GM19238 (cell line): ENCODE measurements around the gene TXNDC2.
"Not testable (repeated sequence)": the region's sequence is repeated elsewhere in the genome, so short reads cannot be mapped to it uniquely, and the experiment has no call there.

ENCODE experiments used
- DNase-seq: peaks from one replicate; pipeline ENCODE4 v3.0.0; 2011; ENCODE audit warnings: low spot score; ENCODE audit not compliant: insufficient read length

TXNDC2 gene

GRCh38 chr18:9884090-9884489, 1.7 kb upstream of the TXNDC2 start:
- DNase-seq: no peak

- DNase-seq: no peak
These were observed 1.1 kb upstream of the TXNDC2 start for GRCh38 chr18:9884532-9885140.

DNA sequence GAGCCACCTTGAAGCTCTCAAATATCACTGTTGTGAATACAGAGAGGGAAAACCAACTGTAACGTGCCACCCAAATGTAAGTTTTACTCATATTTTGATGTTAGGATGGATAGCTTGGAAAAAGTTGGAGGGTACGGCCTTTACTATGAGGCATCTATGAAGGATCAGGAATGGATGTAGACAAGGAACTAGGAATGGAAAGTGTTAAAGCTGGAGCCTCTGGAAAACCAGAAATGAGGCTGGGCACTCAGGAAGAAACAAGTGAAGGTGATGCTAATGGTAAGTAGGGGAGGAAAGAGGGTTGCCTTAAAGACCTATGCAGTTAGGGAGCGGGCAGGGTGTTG, 204 bp downstream of the TXNDC2 start:
- no peak for DNase-seq

DNA sequence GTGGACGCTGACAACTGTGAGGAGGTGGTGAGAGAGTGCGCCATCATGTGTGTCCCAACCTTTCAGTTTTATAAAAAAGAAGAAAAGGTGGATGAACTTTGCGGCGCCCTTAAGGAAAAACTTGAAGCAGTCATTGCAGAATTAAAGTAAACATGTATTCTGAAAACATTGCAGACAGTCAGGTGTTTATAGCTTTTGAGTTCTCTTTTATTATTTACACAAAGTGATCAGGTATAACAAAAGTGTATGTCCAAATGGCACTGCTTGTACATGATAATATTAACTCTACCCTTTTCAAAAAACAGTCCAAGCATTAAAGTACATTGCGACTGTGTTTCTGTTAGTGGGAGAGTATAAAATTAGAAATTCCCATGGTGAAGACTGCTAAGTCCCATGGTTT, 2.2 kb downstream of the TXNDC2 start:
- no peak for DNase-seq

GRCh38 chr18:9890196-9890595, 4.4 kb downstream of the TXNDC2 start:
- DNase-seq: no peak

GRCh38 chr18:9890957-9891356, 5.2 kb downstream of the TXNDC2 start:
- DNase-seq: no peak

GRCh38 chr18:9891515-9891914, 5.7 kb downstream of the TXNDC2 start:
- not testable (repeated sequence) for DNase-seq

DNA sequence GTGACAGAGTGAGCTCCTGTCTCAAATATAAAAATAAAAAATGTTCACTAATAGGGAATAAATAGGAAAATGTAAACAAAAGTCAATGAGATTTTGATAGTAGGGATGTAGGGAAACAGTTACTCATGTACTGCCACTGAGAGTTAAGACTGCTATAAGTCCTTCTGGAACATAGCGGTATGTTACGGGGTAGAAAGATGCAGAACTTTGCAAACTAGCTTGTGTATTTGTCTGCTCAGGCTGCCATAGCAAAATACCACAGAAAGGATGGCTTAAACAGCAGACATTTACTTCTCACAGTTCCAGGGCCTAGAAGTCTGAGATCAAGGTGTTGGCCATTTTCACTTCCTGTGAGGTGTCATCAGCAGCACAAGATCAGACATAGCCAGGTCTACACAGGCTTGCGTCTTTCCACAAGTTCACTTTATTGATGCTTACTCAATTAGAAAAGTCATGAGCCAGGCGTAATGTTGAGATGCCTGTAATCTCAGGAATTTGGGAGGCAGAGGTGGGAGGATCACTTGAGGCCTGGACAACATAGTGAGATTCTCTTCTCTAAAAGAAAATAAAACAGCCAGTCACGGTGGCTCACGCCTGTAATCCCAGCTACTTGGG, 8.8 kb downstream of the TXNDC2 start:
- no peak for DNase-seq

DNA sequence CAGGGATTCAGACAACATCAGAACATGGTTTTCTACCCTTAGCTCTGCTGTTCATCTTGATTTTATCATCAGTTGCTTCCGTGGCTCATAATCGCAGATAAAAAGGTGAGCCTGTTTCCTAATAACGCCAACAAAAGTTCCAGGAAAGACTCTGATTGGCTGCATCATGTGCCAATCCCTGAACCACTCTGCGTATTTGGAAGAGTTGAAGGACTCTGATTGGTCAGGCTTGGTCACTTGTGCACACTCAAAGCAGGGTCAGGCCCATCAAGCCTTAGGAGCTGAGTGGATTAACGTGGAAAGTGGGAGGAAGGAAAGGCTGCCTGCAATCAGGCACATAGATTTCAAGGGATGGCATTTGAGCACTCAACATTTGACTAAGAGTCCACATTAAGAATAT, 11.4 kb downstream of the TXNDC2 start:
- DNase-seq: no peak

GRCh38 chr18:9897787-9898291, 12.1 kb downstream of the TXNDC2 start:
- DNase-seq: not testable (repeated sequence)

DNA sequence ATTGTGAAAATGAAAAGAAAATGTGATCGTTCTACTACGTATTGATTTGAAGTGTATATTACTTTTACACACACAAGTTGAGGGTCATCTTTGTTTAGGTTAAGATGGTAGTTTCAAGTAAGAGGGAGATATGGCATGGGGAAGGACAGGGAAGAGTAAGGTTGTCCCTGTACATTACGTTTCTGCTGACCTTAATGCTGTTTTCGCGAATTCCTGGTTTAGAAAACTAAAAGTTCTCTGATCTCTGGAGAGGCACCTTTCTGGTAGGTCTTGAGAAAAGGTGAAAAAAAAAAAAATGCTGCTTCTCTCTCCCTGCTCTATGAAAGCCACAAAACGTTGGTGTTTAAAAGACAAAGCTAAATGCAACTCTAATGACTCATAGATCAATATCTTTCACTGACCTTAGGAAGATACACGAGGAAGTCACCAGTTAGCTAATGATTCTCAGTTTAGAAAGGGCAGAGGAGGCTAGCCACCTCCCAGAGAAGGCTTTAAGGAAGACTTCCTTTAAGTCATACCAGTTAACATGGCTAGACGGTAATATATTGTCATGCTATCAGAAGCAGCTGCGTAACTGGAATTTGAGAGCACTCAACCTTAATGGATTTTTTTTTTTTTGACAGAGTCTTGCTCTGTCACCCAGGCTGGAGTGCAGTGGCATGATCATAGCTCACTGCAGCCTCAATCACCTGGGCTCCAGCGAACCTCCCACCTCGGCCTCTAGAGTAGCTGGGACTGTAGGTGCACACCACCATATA, 13.2 kb downstream of the TXNDC2 start:
- DNase-seq: no peak

DNA sequence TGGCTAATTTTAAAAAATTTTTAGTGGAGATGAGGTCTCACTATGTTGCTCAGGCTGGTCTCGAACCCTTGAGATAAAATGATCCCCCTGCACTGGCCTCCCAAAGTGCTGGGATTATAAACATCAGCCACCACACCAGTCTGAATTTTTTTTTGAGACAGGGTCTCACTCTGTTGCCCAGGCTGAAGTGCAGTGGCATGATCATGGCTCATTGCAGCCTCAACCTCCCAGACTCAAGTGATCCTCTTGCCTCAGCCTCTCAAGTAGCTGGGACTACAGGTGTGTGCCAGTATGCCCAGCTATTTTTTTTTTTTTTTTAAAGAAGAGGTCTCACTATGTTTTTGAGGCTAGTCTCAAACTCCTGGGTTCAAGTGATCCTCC, 13.8 kb downstream of the TXNDC2 start:
- not testable (repeated sequence) for DNase-seq

DNA sequence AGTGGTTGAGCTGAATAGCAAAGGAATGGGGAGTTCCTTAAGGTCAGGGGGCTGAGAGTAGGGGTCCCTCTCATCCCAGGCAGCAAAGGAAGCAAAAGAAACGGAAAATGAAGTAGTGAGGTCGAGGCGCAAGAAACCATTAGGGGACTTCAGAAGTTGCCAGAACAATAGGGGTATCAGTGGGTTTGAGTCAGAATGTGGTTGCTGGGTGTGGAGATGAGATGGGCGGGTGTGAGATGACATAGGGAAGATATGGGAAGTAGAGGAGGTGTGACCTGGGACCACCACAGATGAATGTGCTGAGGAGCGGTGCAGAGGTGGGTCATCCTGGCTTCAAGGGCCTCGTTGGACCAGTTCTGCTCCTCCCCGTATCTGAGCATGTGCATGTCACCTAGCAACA, 14.9 kb downstream of the TXNDC2 start:
- no peak for DNase-seq

GRCh38 chr18:9901377-9901776, 15.6 kb downstream of the TXNDC2 start:
- no peak for DNase-seq

GRCh38 chr18:9902264-9902663, 16.5 kb downstream of the TXNDC2 start:
- DNase-seq: not testable (repeated sequence)

DNA sequence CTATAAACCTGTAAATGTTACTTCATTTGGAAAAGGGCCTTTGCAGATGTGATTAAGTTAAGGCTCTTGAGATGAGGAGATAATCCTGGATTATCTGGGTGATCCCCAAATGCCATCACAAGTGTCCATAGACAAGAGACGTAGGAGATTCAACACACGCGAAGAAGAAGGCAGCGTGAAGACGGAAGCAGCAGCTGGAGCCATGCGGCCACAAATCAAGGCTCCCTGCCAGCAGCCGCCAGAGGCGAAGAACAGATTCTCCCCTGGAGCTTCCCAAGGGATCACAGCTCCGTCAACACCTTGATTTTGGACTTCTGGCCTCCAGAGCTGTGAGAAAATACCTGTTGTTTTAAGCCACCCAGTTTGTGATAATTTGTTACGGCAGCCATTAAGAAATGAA, 17.1 kb downstream of the TXNDC2 start:
- DNase-seq: no peak

DNA sequence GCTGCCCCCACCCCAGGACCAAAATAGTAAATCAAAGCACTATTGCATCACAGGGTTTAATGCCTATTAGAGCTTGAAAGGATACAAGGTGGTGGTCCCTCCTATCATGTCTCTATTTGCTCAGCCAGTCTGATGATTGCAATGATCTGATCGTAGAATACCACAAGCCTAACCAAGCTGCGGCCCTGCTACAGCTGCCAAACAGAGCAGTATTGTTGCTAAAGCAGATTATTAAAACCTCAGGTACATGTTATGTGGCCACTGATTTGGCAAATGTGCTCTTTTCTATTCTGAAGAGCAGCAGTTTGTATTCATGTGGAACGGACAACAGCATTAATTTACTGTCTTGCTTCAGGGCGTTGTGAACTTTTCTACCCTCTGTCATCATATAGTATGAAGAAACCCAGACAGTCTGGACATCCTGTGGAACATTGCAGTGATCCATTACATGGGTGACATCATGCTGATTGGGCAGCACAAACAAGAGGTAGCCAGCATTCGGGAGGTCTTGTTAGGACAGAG, 19.7 kb downstream of the TXNDC2 start:
- no peak for DNase-seq

GRCh38 chr18:9906481-9906880, 20.7 kb downstream of the TXNDC2 start:
- DNase-seq: no peak

DNA sequence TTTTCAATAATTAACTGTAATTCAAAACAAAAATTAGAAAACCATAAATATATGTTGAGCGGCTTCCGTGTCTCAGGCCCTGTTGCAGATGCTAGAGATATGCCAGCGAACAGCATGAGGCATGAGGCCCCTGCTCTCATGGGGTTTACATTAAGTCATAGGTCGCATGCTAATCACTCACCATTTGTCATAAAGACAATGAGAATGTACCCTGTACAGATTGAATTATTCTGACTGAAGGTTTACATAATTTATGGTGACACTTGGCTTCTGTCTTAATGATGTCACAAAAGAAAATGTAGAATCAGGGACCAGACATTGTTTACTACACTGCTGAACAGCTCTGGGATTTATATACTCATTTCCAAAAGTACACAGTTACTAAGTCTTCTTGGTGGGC, 22.1 kb downstream of the TXNDC2 start:
- DNase-seq: no peak

DNA sequence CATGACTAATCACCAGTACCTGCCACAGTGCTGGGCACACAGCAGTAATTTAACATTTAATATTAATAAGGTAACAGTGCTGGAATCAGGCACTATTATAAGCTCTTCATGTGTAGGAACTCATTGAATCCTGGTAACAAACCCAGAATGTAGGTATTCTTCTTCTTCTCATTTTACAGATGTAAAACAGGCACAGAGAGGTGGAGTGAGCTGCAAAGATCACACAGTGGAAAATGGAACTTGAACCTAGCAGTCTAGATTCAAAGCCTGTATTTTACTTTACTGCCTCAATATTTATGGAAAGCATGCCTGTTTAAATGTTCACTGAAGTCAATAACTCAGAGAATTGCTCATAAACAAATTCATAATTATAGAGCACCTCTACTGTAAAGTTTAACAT, 24.3 kb downstream of the TXNDC2 start:
- DNase-seq: no peak

DNA sequence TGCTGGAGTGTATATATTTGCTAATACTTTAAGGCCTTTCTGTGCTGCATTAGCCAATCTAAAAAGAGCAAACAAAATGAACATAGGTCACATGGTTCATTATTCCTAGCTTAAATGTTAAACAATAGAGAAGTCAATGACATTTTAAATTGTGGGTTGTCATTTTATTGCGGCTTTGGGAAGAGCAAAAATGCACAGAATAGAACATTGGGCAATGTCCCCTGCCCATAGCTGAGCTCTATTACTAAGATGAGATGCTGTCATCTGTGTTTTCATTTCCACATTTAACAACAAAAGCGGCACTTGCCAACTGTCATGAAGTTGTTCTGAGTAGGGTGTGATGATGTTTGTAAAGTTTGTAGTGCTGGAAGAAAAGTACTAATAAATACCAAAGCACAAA, 24.9 kb downstream of the TXNDC2 start:
- DNase-seq: no peak

DNA sequence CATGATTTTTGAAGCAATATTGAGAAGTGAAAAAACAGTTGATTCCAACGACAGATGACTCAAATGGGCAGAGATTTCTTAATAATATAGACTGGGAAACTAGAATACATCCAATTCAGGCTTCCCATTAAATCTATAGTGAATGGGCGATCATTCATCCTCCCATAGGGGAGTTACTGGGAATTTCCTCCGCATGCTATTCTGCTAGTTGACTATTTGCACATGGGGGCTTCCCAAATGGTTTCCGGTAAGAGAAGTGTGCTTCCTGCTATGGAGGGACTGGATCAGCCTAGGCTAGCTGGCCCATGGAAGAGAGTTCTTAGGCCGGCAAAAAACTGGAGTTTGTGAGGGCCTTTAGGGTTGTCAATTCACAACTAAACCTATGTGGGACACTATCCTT, 25.5 kb downstream of the TXNDC2 start:
- DNase-seq: no peak

GRCh38 chr18:9912285-9912684, 26.5 kb downstream of the TXNDC2 start:
- DNase-seq: not testable (repeated sequence)
